Mesothelial cell of epicardium (in vitro differentiated cells): ENCODE data around the gene UBTD2. TPM values are rescaled to one million over a fixed set of nuclear protein-coding genes. Genes with fewer than 3 reads are reported as not detected.
A peak's percentile ranks its signal among the peaks of the same experiment; 100 is the strongest.

Source experiments
- DNase-seq, 2 experiments: peaks; one replicate each; pipeline ENCODE4 v3.0.0; 2021; ENCODE audit warnings: low spot score in 2 of 2; ENCODE audit not compliant: unreplicated experiment in 2 of 2
- H3K27ac Mint-ChIP-seq: 2 replicates; pipeline ENCODE4 v1.8.0; 2021; ENCODE audit warnings: mixed read lengths
- H3K27me3 Mint-ChIP-seq: 2 replicates; pipeline ENCODE4 v1.8.0; 2021; ENCODE audit warnings: low read depth, mixed read lengths
- H3K36me3 Mint-ChIP-seq: 2 replicates; pipeline ENCODE4 v1.8.0; 2021; ENCODE audit warnings: mixed read lengths
- H3K4me1 Mint-ChIP-seq: 2 replicates; pipeline ENCODE4 v1.8.0; 2021; ENCODE audit warnings: mixed read lengths
- H3K4me3 Mint-ChIP-seq: 2 replicates; pipeline ENCODE4 v1.8.0; 2021; ENCODE audit warnings: mild to moderate bottlenecking, moderate library complexity, mixed read lengths
- H3K9me3 Mint-ChIP-seq: 2 replicates; pipeline ENCODE4 v1.8.0; 2021; ENCODE audit warnings: mixed read lengths
- total RNA-seq: library from RNA; stranded (reverse); gene quantifications from 3 replicates; pipeline ENCODE4 v1.2.1, GENCODE V29; 2021
- TF ChIP-seq, protein P1 (sequence below): fragments of 200-600 bp; sonication (generic); IDR thresholded peaks from one replicate; pipeline ENCODE4 v1.5.0; 2021; ENCODE audit warnings: antibody characterized with exemption; ENCODE audit not compliant: unreplicated experiment

Gene UBTD2
- total RNA-seq, 1 donor from 2014 or later, result 43.8 TPM

DNA sequence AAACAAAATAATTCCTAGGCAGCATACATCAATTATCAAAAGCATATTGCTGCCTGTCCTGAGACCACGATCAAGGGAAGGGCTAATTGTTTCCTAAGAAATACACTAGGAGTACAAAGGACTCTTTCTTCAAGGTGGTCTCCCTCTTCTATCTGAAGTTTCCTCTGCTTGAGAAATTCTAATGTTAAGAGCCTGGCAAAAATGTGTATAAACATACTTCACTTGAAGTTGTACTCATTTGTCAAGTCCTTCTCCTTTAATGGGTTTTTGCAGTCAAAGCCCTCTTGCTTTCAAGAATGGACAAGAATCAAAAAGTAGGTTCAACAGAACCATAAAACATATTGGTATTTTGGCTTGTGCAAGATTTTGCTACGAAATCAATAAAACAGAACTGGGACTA is 31.1 kb downstream of the UBTD2 start:
- no peaks in the 10 kb centered on the region for H3K27me3 Mint-ChIP-seq
- no peak overlapping the region for H3K4me3 Mint-ChIP-seq
- peaks cover 6% of the 10 kb centered on the region for H3K4me1 Mint-ChIP-seq
- TF ChIP-seq, protein P1, sequence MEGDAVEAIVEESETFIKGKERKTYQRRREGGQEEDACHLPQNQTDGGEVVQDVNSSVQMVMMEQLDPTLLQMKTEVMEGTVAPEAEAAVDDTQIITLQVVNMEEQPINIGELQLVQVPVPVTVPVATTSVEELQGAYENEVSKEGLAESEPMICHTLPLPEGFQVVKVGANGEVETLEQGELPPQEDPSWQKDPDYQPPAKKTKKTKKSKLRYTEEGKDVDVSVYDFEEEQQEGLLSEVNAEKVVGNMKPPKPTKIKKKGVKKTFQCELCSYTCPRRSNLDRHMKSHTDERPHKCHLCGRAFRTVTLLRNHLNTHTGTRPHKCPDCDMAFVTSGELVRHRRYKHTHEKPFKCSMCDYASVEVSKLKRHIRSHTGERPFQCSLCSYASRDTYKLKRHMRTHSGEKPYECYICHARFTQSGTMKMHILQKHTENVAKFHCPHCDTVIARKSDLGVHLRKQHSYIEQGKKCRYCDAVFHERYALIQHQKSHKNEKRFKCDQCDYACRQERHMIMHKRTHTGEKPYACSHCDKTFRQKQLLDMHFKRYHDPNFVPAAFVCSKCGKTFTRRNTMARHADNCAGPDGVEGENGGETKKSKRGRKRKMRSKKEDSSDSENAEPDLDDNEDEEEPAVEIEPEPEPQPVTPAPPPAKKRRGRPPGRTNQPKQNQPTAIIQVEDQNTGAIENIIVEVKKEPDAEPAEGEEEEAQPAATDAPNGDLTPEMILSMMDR, result no peak
- DNase-seq, result no peak
- H3K27ac Mint-ChIP-seq, result no peak overlapping the region
- H3K36me3 Mint-ChIP-seq, result peaks cover 57% of the 10 kb centered on the region
- H3K9me3 Mint-ChIP-seq, result peaks cover 37% of the 10 kb centered on the region

DNA sequence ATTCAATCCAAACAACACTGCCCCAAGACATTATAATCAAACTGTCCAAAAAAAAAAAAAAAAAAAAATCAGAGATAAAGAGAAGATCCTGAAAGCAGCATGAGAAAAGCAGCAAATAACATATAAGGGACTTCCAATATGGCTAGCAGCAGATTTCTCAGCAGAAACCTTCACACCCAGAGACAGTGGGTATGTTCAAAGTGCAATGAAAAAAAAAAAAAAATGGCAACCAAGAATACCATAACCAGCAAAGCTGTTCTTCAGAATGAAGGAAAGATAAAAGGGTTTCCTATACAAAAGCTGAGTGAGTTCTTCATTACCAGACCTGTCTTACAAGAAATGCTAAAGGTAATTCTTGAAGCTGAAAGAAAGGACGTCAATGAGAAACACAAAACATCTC is 32.1 kb downstream of the UBTD2 start:
- Mint-ChIP-seq H3K4me1 (peaks cover 11% of the 10 kb centered on the region), H3K9me3 (peaks cover 29% of the 10 kb centered on the region), H3K4me3 (no peak overlapping the region), H3K27ac (no peak overlapping the region), H3K36me3 (peaks cover 49% of the 10 kb centered on the region), H3K27me3 (no peaks in the 10 kb centered on the region)
- TF ChIP-seq, protein P1, result no peak
- DNase-seq, result no peak

DNA sequence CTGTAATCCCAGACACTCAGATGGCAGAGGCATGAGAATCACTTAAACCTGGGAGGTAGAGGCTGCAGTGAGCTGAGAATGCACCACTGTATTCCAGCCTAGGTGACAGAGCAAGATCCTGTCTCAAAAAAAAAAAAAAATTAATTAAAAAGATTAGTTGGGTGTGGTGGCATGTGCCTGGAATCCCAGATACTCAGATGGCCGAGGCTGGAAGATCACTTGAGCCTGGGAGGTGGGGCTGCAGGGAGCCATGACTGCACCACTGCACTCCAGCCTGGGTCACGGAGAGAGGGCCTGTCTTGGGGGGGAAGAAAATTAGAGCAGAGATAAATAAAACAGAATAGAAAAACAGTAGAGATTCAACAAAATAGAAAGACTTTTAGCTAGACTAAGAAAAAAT is 34.9 kb downstream of the UBTD2 start:
- Mint-ChIP-seq H3K27ac (peak overlapping the region; percentile 48), H3K4me1 (peaks cover 15% of the 10 kb centered on the region), H3K36me3 (peaks cover 32% of the 10 kb centered on the region), H3K9me3 (peaks cover 26% of the 10 kb centered on the region), H3K27me3 (no peaks in the 10 kb centered on the region), H3K4me3 (no peak overlapping the region)
- TF ChIP-seq, protein P1, result no peak
- no peak for DNase-seq

DNA sequence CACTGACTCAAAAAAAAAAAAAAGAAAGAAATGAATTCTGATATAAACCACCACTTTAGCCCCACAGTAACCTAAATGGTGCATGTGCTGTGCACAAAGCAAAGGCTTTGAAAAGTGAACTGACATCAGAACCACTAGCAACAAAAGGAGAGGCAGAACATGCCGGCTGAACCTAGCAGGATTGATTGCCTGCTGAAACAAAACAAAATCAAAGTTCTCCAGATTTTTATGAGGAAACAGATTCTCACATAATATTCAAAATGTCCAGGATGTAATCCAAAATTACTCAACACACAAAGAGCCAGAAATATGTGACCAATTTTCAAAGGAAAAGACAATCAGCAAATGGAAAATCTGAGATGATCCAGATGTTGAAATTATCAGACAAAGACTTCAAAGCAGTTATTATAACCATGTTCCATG is 37.9 kb downstream of the UBTD2 start:
- peaks cover 21% of the 10 kb centered on the region for H3K36me3 Mint-ChIP-seq
- H3K4me3 Mint-ChIP-seq, result no peak overlapping the region
- TF ChIP-seq, protein P1, result no peak
- peak overlapping the region; percentile 74 for H3K27ac Mint-ChIP-seq
- DNase-seq, result no peak
- peaks cover 10% of the 10 kb centered on the region for H3K9me3 Mint-ChIP-seq
- no peaks in the 10 kb centered on the region for H3K27me3 Mint-ChIP-seq
- peaks cover 15% of the 10 kb centered on the region for H3K4me1 Mint-ChIP-seq

DNA sequence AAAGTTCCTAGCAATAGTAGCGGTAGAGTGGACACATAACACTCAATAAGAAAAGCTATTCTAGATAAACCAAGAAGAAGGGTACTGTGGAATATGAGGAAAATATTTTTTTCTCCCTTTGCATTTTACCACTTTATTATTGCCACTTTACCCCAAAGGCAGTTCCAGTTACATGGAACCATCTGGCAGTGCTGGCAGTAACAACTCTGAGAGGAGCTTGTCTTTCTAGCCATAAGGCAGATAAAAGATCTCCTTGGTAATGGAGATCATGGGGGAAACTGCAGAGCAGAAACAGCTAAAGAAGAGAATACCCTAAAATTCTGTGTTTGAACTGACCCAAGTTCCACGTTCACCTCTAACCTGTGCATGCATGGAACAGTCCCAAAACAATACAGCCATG is 38.5 kb downstream of the UBTD2 start:
- H3K27me3 Mint-ChIP-seq, result no peaks in the 10 kb centered on the region
- peaks cover 15% of the 10 kb centered on the region for H3K4me1 Mint-ChIP-seq
- H3K9me3 Mint-ChIP-seq, result peaks cover 5% of the 10 kb centered on the region
- peaks cover 17% of the 10 kb centered on the region for H3K36me3 Mint-ChIP-seq
- no peak overlapping the region for H3K4me3 Mint-ChIP-seq
- H3K27ac Mint-ChIP-seq, result peak overlapping the region; percentile 74
- TF ChIP-seq, protein P1, result no peak
- no peak for DNase-seq

DNA sequence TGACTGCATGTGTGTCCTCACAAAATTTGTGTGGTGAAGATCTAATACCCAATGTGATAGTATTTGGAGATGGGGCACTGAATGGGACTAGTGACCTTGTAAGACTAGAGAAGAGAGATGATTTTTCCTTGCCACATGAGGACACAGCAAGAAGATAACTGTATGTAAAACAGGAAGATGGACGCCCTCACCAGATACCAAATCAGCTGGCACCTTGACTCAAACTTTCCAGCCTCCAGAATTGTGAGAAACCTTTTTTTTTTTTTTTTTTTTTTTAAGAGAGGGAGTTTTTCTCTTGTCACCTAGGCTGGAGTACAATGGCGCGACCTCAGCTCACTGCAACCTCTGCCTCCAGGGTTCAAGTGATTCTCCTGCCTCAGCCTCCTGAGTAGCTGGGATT is 40.3 kb downstream of the UBTD2 start:
- TF ChIP-seq, protein P1, result no peak
- peaks cover 9% of the 10 kb centered on the region for H3K36me3 Mint-ChIP-seq
- no peaks in the 10 kb centered on the region for H3K9me3 Mint-ChIP-seq
- DNase-seq, result no peak
- H3K27ac Mint-ChIP-seq, result no peak overlapping the region
- H3K4me3 Mint-ChIP-seq, result no peak overlapping the region
- no peaks in the 10 kb centered on the region for H3K27me3 Mint-ChIP-seq
- H3K4me1 Mint-ChIP-seq, result peaks cover 14% of the 10 kb centered on the region
